SK-N-MC (cell line): ENCODE data around the gene KCNF1.

Source experiments
- EZH2 ChIP-seq: fragments of 200-600 bp; sonication (generic); IDR thresholded peaks from one replicate; pipeline ENCODE4 v1.6.1; 2017; ENCODE audit warnings: antibody characterized with exemption
- POLR2AphosphoS5 ChIP-seq: IDR thresholded peaks from 2 replicates; pipeline ENCODE4 v1.6.1; 2012; ENCODE audit warnings: mild to moderate bottlenecking, low read depth, low read length, borderline replicate concordance

GRCh38 chr2:10912076-10912731 lies 470 bp downstream of the KCNF1 start:
- TF ChIP-seq POLR2AphosphoS5 (no peak), EZH2 (no peak)
